Caco-2 (cell line): ENCODE results near the gene TNFRSF8. TPM values are rescaled to one million over a fixed set of nuclear protein-coding genes. Genes with fewer than 3 reads are reported as not detected.

Experiments used
- BruUV-seq: library from RNA; stranded (reverse); fragments of 400-500 nt; replicated peaks from 2 replicates; lab custom pipeline; 2021; lab: Mats Ljungman, UMichigan
- CTCF ChIA-PET: fragments of 300-600 bp; sonication (Branson Sonifier 250); formaldehyde crosslinking; loops from one replicate; lab custom pipeline; 2022; ENCODE audit warnings: antibody characterized with exemption; lab: Charles Lee
- POLR2A ChIA-PET: fragments of 300-600 bp; sonication (Branson Sonifier 250); formaldehyde crosslinking; loops from one replicate; lab custom pipeline; 2022; ENCODE audit warnings: antibody characterized with exemption; lab: Charles Lee
- DNase-seq, 2 experiments: peaks; one replicate each; pipeline versions ENCODE4 v3.0.0 to v3.0.0-alpha.2; 2020 to 2022
- H3K27me3 ChIP-seq: replicated peaks from 2 replicates; pipeline ENCODE4 v1.6.0; 2011; ENCODE audit warnings: low read length; ENCODE audit not compliant: control insufficient read depth, insufficient read depth
- H3K36me3 ChIP-seq: 2 replicates; pipeline ENCODE4 v1.5.1; 2011; ENCODE audit warnings: low read length; ENCODE audit not compliant: control insufficient read depth, insufficient read depth
- H3K4me1 ChIP-seq: fragments of 250-450 bp; sonication (Bioruptor Pico); 2 replicates; pipeline ENCODE4 v1.5.1; 2020; ENCODE audit warnings: mild to moderate bottlenecking
- H3K4me3 ChIP-seq: 2 replicates; pipeline ENCODE4 v1.5.1; 2011; ENCODE audit warnings: low read depth, mild to moderate bottlenecking, control low read depth, low read length
- H3K9me3 ChIP-seq: fragments of 250-450 bp; sonication (Bioruptor Pico); 2 replicates; pipeline ENCODE4 v1.5.1; 2020; ENCODE audit warnings: mild to moderate bottlenecking, moderate library complexity
- H3K27ac Mint-ChIP-seq: one replicate; pipeline ENCODE4 v1.8.0; 2022; ENCODE audit warnings: mixed read lengths; ENCODE audit not compliant: unreplicated experiment
- H3K27me3 Mint-ChIP-seq: one replicate; pipeline ENCODE4 v1.8.0; 2022; ENCODE audit warnings: mixed read lengths; ENCODE audit not compliant: insufficient read depth, unreplicated experiment
- H3K36me3 Mint-ChIP-seq: one replicate; pipeline ENCODE4 v1.8.0; 2022; ENCODE audit warnings: mild to moderate bottlenecking, mixed read lengths; ENCODE audit not compliant: insufficient read depth, unreplicated experiment
- H3K4me1 Mint-ChIP-seq: one replicate; pipeline ENCODE4 v1.8.0; 2022; ENCODE audit warnings: low read depth, mixed read lengths; ENCODE audit not compliant: unreplicated experiment
- H3K4me3 Mint-ChIP-seq: one replicate; pipeline ENCODE4 v1.8.0; 2022; ENCODE audit warnings: mild to moderate bottlenecking, moderate library complexity, mixed read lengths; ENCODE audit not compliant: unreplicated experiment
- H3K9me3 Mint-ChIP-seq: one replicate; pipeline ENCODE4 v1.8.0; 2022; ENCODE audit warnings: mixed read lengths; ENCODE audit not compliant: unreplicated experiment
- intact Hi-C: fragments of 100-400 bp; cut with micrococcal nuclease; formaldehyde crosslinking; loops from one replicate; pipeline ENCODE4 v1.10.0; 2022; ENCODE audit not compliant: unreplicated experiment
- total RNA-seq: library from RNA; stranded (reverse); gene quantifications from 2 replicates; pipeline ENCODE4 v1.2.3, GENCODE V29; 2022
- TF ChIP-seq, protein P1 (sequence below), 2 experiments: fragments of 200-600 bp in 1 of 2; IDR thresholded peaks; 1 replicate in 1 of 2; 2 replicates in 1 of 2; pipeline versions ENCODE4 v1.5.1 to v1.8.0; 2011 to 2022; ENCODE audit warnings: antibody characterized with exemption in 1 of 2, control low read depth in 1 of 2, inconsistent platforms in 1 of 2, low read depth in 1 of 2, low read length in 1 of 2, mild to moderate bottlenecking in 1 of 2, moderate library complexity in 1 of 2; ENCODE audit not compliant: insufficient read depth in 1 of 2, severe bottlenecking in 1 of 2, unreplicated experiment in 1 of 2

The TNFRSF8 gene
- total RNA-seq, 1 experiment from 2014 or later = not detected

DNA sequence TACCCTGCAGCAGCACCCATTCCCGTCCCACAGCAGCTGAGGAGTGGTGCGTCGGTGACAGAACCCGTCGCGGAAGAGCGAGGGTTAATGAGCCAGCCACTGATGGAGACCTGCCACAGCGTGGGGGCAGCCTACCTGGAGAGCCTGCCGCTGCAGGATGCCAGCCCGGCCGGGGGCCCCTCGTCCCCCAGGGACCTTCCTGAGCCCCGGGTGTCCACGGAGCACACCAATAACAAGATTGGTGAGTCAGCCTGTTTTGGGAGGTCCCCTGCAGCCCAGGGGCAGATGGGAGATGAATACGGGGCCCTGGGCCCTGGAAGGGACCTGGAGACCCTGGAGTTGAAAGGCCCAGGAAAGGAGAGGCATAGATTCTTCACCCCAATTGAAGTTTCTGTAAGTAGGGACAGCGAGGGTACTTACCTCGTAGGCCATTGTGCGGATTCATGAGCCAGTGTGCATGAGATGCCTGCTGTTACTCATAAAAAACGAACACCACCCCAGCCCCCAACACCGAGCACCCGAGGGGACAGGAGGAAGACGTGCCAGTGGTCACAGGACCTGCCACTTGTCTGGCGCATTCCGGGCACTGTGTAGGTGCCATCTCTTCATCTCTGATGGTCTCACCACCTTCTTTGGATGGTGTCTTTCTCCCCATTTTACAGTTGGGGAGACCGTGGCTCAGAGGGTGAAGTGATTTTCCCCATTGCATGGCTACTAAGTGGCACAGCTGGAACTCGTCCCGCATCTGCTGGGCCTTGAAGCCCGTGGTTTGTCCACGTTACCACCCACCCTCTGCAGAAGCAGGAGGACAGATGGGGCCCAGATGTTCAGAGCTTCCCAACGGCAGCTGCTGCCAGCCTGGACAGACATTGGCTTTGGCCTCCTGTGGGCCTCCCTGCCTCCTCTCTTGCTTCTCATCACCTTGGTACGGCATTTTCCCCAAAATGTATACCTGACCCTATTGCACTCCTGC is 75.4 kb downstream of the TNFRSF8 start:
- peaks cover 11% of the 10 kb centered on the region for H3K4me1 ChIP-seq
- Mint-ChIP-seq H3K4me3 (no peak overlapping the region), H3K27me3 (no peaks in the 10 kb centered on the region), H3K27ac (no peak overlapping the region), H3K4me1 (peaks cover 10% of the 10 kb centered on the region), H3K9me3 (no peaks in the 10 kb centered on the region), H3K36me3 (no peaks in the 10 kb centered on the region)
- TF ChIP-seq, protein P1, sequence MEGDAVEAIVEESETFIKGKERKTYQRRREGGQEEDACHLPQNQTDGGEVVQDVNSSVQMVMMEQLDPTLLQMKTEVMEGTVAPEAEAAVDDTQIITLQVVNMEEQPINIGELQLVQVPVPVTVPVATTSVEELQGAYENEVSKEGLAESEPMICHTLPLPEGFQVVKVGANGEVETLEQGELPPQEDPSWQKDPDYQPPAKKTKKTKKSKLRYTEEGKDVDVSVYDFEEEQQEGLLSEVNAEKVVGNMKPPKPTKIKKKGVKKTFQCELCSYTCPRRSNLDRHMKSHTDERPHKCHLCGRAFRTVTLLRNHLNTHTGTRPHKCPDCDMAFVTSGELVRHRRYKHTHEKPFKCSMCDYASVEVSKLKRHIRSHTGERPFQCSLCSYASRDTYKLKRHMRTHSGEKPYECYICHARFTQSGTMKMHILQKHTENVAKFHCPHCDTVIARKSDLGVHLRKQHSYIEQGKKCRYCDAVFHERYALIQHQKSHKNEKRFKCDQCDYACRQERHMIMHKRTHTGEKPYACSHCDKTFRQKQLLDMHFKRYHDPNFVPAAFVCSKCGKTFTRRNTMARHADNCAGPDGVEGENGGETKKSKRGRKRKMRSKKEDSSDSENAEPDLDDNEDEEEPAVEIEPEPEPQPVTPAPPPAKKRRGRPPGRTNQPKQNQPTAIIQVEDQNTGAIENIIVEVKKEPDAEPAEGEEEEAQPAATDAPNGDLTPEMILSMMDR (IDR thresholded peaks at IDR 0.05; ENCODE audit: insufficient read depth in 1 of 2, low read depth in 1 of 2, low read length in 1 of 2, severe bottlenecking in 1 of 2, unreplicated experiment in 1 of 2) = no peak
- intact Hi-C loops = no loop called here
- DNase-seq = no peak
- no peak overlapping the region for H3K4me3 ChIP-seq
- POLR2A ChIA-PET = no interaction called here
- no TSS peak for BruUV-seq
- CTCF ChIA-PET = no interaction called here
- H3K9me3 ChIP-seq = no peaks in the 10 kb centered on the region
- no peaks in the 10 kb centered on the region for H3K27me3 ChIP-seq
- H3K36me3 ChIP-seq = no peaks in the 10 kb centered on the region

DNA sequence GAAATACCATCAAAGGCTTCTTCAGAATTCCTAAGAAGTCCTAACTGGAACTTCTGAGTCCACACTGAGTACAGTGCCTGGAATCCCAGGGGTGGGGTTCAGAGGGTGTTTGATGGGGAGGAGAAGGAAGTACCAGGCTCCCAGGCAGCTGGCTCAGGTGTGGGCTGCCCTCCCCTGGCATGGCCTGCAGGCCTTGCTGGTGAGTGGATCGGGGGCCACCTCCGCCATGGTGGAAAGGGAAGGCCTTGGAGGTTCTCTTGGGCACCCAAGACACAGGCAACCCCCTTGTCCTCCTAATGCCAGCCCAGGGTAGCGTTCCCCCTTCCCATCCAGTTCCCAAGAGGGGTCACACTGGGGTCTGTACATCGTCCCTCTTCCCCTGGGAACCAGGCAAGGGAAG is 76.9 kb downstream of the TNFRSF8 start:
- POLR2A ChIA-PET = no interaction called here
- no peak overlapping the region for H3K4me3 ChIP-seq
- BruUV-seq = no TSS peak

GRCh38 chr1:12140515-12141162 is 77.5 kb downstream of the TNFRSF8 start:
- POLR2A ChIA-PET = no interaction called here
- TF ChIP-seq, protein P1 (IDR thresholded peaks at IDR 0.05; ENCODE audit: insufficient read depth in 1 of 2, low read depth in 1 of 2, low read length in 1 of 2, severe bottlenecking in 1 of 2, unreplicated experiment in 1 of 2) = no peak
- Mint-ChIP-seq H3K9me3 (no peaks in the 10 kb centered on the region), H3K27me3 (no peaks in the 10 kb centered on the region), H3K36me3 (no peaks in the 10 kb centered on the region), H3K4me1 (peaks cover 17% of the 10 kb centered on the region), H3K4me3 (no peak overlapping the region), H3K27ac (no peak overlapping the region)
- Histone ChIP-seq H3K27me3 (no peaks in the 10 kb centered on the region), H3K4me3 (no peak overlapping the region), H3K9me3 (no peaks in the 10 kb centered on the region), H3K4me1 (peaks cover 32% of the 10 kb centered on the region), H3K36me3 (no peaks in the 10 kb centered on the region)
- DNase-seq = no peak
- BruUV-seq = no TSS peak
- CTCF ChIA-PET = no interaction called here
- intact Hi-C loops = no loop called here

More for the DNA sequence above, 76.9 kb downstream of the TNFRSF8 start:
- TF ChIP-seq, protein P1 (IDR thresholded peaks at IDR 0.05; ENCODE audit: insufficient read depth in 1 of 2, low read depth in 1 of 2, low read length in 1 of 2, severe bottlenecking in 1 of 2, unreplicated experiment in 1 of 2) = no peak
- H3K4me1 ChIP-seq = peaks cover 26% of the 10 kb centered on the region
- H3K36me3 ChIP-seq = no peaks in the 10 kb centered on the region
- CTCF ChIA-PET = no interaction called here
- no peaks in the 10 kb centered on the region for H3K36me3 Mint-ChIP-seq
- no peaks in the 10 kb centered on the region for H3K27me3 Mint-ChIP-seq
- no peaks in the 10 kb centered on the region for H3K9me3 Mint-ChIP-seq
- H3K27me3 ChIP-seq = no peaks in the 10 kb centered on the region
- H3K9me3 ChIP-seq = no peaks in the 10 kb centered on the region
- no peak overlapping the region for H3K4me3 Mint-ChIP-seq
- intact Hi-C loops = no loop called here
- no peak for DNase-seq
- peaks cover 17% of the 10 kb centered on the region for H3K4me1 Mint-ChIP-seq
- no peak overlapping the region for H3K27ac Mint-ChIP-seq
